ENCODE measurements around the gene TDRD9. TPM values are rescaled to one million over a fixed set of nuclear protein-coding genes. Genes with fewer than 3 reads are reported as not detected.

Gene TDRD9
- total RNA-seq, 1 experiment from 2014 or later: not detected

DNA sequence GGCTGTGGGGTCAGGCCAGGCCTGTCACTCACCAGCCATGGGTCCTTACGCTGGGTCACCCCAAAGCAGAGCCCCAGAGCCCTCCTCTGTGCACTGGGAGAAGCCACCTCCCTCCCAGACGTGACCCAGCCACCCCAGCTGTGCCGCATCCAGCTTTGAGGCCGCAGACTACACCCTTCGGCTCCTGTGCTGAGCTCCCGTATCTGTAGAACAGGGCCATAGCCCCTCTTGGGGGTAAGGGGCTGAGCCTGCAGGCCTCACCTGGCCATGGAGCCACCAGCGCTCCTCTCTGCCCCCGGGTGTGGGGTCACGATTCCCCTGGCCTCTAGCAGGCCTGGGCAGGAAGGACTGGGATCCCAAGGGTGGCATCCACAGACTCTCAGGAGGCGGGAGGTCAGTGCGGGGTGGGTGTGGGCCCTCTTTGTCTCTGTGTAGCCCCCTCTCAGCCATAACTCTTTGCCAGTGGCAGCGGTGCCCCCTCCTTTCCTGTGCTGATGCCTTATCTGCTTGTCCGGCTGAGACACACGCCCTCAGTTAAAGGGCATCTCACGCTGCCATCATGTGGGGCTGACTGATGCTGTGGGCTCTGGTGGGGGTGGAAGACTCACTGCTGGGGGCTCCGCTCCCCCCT lies 173.5 kb downstream of the TDRD9 start:
- DNase-seq (ENCODE audit: low read depth): no peak

Other genes with a start within 250 kb of the TDRD9 start
- 14.5 and 22.4 TPM in 2 replicates for gene XRCC3, start 213.0 kb upstream of the TDRD9 start, total RNA-seq (2014; rRNA removed; shearing (Covaris generic))
- gene ZFYVE21, start 212.6 kb upstream of the TDRD9 start, total RNA-seq (2014; rRNA removed; shearing (Covaris generic)): 34.5 and 37.0 TPM in 2 replicates
- gene PPP1R13B, start 80.9 kb upstream of the TDRD9 start, total RNA-seq (2014; rRNA removed; shearing (Covaris generic)): 0.78 and 1.6 TPM in 2 replicates
- gene RD3L, start 14.1 kb downstream of the TDRD9 start, total RNA-seq (2014; rRNA removed; shearing (Covaris generic)): not detected in 2 replicates
- gene ASPG, start 157.2 kb downstream of the TDRD9 start, total RNA-seq (2014; rRNA removed; shearing (Covaris generic)): not detected in 2 replicates
- gene KIF26A, start 210.1 kb downstream of the TDRD9 start, total RNA-seq (2014; rRNA removed; shearing (Covaris generic)): not detected in 2 replicates

Data from RPMI7951 (cell line).